Measurements from ENCODE around the gene IHH.

GRCh38 chr2:219062081-219062480 is 1.4 kb upstream of the IHH start:
- TF ChIP-seq LEF1 (IDR thresholded peaks at IDR 0.05; ENCODE audit: borderline replicate concordance) (no peak), PKNOX1 (IDR thresholded peaks at IDR 0.05) (no peak), ARNT (IDR thresholded peaks at IDR 0.05) (no peak), FOXM1 (IDR thresholded peaks at IDR 0.05; ENCODE audit: borderline replicate concordance) (no peak), SUZ12 (IDR thresholded peaks at IDR 0.05) (no peak), TARDBP (IDR thresholded peaks at IDR 0.05) (no peak)

Data from HEK293T (cell line).